GF-D8 (cell line): ENCODE measurements around the gene FRYL.

Source experiments
- DNase-seq: peaks from one replicate; lab custom pipeline; 2025; lab: John Stamatoyannopoulos, UW

Gene FRYL

DNA sequence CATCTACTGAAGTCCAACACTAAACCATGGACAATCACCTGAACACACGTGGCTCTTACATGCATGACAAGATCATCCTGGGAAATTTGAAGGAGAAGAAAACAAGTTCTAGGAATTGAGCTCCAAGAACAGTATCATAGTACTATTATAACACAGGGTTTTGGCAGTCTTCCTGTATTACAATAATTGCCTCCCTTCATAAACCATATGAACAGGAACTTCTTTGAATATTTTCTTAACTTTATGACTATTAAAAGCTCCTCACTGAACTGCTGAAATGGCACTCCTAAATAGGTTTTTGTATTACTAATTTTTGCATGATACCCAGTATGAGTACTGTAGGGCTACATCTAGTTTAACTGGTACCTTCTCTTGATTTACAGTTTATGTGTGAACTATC is 160.0 kb downstream of the FRYL start:
- DNase-seq, result no peak

- DNase-seq, result no peak
Measured at GRCh38 chr4:48604527-48604926, 175.6 kb downstream of the FRYL start.

DNA sequence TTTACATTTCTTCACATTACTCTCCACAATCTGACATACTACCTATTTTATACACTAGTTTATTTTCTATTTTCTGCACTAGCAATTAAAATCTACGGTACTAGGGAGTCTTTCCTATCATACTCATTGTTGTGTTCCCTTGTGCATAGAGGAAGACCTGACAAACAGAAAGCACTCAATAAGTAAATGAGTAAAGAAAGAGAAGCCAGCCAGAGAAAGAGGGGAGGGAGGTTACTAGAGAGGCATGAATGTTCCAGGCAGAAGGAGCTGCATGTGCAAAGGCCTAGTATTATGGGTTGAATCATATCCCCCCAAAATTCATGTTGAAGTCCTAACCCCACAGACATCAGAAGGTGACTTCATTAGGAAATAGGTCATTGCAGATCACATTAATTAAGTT is 176.0 kb downstream of the FRYL start:
- DNase-seq, result no peak

DNA sequence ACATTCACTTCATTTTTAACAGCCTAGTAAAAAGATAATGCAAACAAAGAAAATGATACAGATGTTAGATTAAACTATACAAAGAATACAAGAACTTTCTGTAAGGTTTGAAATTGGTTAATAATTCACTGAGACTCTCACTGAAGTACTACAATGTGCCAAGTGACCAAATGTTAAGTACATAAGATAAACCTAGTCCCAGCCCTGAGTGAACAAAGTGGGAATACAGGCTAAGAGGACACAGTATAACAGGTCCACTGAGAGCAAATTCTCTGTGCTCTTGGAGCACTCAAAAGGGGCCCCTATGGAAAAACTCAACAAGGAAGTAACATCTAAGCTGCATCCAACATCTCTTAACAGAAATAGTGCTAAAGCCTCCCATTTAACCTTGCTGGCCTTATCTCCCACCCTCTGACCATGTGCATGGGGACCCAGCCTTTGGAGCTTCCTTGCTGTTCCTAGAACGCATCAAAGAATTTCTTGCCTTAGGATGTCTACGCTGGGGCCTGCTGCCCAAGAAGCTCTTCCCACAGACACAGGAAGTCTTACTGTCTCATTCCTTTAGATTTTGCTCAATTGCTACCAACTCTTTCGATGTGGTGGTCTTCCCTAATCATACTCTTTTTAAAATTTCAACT is 176.6 kb downstream of the FRYL start:
- no peak for DNase-seq

- DNase-seq, result no peak
Measured at GRCh38 chr4:48602763-48603162, 177.3 kb downstream of the FRYL start.

GRCh38 chr4:48602222-48602621 is 177.9 kb downstream of the FRYL start:
- no peak for DNase-seq

GRCh38 chr4:48596336-48596735 is 183.7 kb downstream of the FRYL start:
- no peak for DNase-seq

DNA sequence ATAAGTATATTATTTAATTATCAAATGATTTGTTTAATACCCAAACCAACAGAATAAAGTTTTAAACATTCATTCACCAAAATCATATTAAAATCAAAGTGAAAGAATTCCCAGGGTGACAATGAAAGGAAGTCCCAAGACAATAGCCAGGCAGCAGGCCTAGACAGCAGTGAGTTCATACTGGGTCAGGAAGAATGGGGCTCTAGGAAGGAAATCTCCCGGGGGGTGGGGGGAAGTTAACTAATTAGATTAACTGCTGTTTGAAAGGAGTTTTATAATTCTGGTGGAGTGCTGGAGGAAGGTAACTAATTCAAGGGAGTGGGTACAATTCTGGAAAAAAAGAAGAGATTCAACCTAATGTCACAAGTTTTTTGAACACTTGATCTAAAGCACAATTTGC is 185.9 kb downstream of the FRYL start:
- no peak for DNase-seq

DNA sequence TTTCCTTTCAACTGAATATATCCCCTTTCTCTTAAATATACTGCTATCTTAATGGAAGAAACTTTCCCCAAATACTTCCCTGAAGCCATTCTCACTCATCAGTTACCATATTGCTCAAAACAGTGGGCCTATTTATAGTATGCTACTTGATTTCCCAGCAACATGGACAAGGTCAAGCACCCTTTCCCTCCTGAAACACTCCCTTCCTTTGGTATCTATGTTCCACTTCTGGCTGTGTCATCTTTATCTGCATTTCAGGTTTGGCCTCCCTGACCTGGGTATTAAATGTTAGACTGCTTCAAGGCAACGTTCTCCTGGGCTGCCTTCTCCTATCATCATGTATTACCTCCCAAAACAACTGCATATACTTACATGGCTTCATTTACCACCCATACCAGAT is 188.7 kb downstream of the FRYL start:
- no peak for DNase-seq

DNA sequence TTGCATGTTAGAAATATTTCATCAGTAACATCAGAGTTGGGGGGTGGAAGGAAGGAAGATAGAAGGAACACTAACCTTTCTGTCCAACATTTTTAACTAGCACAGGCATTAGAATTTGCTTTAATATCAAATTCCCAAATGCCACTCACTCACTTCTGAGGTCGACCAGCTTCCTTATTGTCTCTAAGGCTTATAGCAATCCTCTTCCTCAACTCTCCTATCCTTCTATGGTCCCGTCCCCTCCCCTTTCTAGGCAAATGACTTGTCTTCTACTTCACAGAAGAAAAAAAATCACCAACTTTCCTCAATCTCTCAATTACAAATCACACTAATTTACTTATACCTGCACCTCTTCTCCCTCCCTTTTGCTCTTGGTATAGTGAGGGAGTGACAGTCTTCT is 189.2 kb downstream of the FRYL start:
- DNase-seq, result no peak

DNA sequence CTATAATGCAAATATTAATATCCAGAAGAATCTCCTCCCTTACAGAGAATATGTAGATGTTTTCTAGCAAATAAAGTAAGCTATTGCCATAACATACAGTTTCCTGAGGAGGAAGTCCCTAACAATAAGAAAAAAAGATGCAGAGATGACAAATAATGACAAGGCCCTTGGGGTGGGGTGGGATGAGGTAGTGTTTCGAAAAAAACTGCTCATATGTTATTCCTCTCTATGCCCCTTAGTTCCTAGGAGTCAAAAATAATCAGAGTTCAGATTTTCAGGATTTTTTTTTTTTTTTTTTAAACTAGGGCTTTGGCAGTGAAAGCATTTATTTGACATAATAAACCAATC is 191.0 kb downstream of the FRYL start:
- no peak for DNase-seq

DNA sequence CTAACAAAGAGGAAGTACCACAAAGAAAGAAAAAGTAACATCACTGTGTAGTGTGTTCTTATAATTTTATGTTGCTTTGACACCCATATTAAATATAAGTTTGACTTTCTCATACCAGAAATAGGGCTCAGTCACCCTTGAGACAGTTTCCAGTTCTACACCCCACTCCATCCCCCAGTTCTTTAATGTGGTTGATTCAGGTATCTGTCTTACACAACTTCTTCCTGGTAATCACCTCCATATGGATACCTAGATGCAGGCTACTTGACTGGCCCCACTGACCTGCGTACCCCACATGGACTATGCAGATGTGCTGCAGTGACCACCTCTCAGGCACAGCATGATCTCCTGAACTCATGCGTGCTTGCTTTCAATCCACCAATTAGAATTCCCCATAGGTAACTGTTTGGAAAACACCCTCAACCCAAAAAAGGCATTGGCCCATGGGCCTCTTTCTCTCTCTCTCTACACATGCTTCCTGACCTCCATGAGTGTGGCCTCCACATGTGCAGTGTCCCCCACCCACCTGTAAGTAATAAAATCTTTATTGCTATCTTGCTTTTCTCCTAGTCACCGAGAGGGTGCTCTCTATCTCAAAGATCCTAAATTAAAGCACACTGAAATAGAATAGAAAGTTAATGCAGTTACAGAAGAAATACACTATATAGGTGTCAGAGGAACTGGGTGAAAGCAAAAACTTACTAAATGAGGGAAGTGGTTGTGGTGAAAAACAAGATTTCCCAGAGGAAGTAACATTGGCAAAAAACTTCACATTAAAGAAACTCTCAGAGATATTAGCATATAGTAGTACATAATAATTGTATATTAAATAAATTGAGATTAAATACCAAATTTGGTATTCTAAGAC is 191.6 kb downstream of the FRYL start:
- DNase-seq, result no peak

GRCh38 chr4:48585401-48585800 is 194.7 kb downstream of the FRYL start:
- DNase-seq, result no peak

GRCh38 chr4:48578132-48578968 is 201.7 kb downstream of the FRYL start:
- DNase-seq, result peak; percentile 11

DNA sequence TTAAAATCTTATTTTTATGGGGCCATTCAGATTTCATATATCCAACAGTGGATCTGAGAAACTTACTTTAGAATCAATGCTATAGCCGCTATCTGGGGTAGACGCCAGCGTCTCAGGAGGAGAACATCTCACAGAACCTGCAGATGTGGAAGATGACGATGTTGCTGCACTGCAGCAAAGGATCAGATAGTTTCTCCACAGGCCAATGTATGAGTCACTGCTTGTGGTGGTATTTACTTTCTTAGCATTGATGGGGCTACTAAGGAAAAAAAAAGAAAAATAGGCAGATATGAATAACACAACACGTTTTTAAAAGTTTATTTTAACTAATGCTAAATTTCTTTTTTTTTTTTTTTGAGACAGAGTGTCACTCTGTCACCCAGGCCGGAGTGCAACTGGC is 204.1 kb downstream of the FRYL start:
- no peak for DNase-seq

DNA sequence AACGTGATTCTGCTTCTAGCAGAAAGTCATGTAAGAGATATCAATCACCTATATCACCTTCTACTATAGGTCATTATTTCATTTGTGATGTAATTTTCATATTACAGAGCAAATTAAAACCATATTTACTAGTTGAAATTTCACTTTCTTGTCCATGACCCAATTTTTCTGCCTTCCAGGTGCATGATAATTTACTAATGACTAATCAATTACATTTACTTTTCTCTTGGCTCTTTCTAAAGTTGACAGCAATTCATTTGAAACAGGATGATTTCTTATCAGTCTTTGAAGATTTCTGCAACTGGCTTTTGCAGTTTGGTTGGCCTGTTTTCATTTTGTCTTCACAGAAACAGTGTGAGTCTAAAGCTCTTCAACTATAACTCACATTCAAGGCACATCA is 208.6 kb downstream of the FRYL start:
- DNase-seq, result no peak

DNA sequence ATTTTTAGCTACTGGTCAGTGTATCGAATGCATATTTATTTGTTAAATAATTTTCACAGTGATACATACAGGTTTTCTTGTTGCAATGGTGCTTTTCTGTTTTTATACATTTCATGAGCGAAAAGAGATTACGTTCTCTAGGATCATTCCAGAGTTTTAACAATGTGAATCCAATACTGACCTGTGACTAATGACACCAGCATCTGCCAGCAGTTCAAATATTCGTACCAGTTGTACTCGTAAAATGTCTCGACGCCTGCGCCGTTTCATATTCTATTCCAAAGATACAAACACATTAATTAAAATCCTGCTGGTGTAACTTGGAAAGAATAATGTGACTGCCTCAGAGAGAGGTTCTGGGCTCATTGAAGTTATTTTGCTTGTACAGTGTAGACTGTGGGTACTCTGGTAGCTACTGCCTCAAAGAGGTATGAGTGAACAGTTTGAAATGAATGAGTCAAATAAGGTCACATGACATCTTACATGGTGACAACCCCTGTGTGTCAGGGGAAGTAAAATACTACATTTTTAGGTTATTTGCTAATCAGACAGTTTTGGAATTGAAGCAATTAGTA is 209.3 kb downstream of the FRYL start:
- DNase-seq, result no peak

DNA sequence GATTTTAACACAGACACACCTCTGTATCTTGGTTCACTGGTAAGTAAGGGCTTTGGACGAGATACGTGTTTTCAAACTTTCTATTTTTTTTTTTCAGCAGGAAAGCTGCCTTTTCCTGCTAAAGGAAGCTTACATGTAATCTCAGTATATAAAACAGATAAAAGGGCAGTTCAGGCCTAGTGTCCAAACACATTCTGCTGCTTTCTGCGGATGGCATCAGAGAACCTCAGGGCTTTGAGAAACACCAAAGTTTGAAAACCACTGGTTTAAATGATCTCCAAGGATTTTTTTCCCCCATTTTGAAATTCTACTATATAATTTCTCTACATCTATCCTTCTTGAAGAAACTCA is 214.1 kb downstream of the FRYL start:
- DNase-seq, result no peak

DNA sequence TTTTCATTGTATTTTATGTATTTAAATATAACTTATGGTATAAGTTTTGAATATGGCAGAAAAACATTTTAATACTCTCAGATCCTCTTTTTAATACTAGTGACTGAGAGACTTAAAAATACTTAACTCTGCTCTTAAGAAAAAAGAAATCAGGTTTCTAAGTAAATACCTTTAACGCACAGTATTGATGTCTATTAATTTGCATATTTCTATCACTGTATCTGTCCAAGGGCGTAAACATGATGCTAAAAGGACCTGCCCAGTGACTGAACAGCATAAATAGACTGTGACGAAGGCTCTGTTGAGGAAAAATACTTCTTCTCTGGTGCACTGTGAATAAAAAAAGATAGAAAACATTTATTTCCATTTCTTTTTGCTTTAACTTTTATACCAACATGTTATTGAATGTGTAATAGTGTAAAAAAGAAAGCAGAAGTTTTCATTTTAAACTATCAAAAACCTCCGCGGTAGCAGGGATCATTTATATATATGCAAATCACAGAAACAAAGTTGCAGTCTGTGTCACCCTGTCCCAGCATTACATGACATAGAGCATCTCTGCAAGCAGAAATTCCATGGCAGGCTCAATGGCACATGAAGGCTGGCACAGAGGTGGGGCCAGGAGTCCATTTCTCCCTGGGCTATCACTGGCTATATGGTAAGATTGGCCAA is 214.6 kb downstream of the FRYL start:
- DNase-seq, result no peak

- no peak for DNase-seq
Measured at GRCh38 chr4:48564151-48564550, 215.9 kb downstream of the FRYL start.

GRCh38 chr4:48558819-48559218 is 221.3 kb downstream of the FRYL start:
- DNase-seq, result no peak

GRCh38 chr4:48558026-48558425 is 222.1 kb downstream of the FRYL start:
- DNase-seq, result no peak
